BLaER1 treated with 17β-estradiol and CSF1 and Interleukin-3, amounts not matched to agents 10 nM and 100 nM (cell line): ENCODE measurements around the gene ADGRB2.

ENCODE experiments used
- H3K27ac ChIP-seq, 11 experiments: shearing (Covaris generic); formaldehyde crosslinking; 2 replicates each; pipeline ENCODE4 v1.8.1; 2022
- H3K27me3 ChIP-seq, 11 experiments: shearing (Covaris generic); formaldehyde crosslinking; 2 replicates each; pipeline ENCODE4 v1.8.1; 2022
- H3K36me3 ChIP-seq, 11 experiments: shearing (Covaris generic); formaldehyde crosslinking; 2 replicates each; pipeline ENCODE4 v1.8.1; 2022
- H3K4me1 ChIP-seq, 10 experiments: shearing (Covaris generic); formaldehyde crosslinking; 2 replicates each; pipeline ENCODE4 v1.8.1; 2022
- H3K4me2 ChIP-seq, 11 experiments: shearing (Covaris generic); formaldehyde crosslinking; 2 replicates each; pipeline ENCODE4 v1.8.1; 2022
- H3K4me3 ChIP-seq, 10 experiments: shearing (Covaris generic); formaldehyde crosslinking; 2 replicates each; pipeline ENCODE4 v1.8.1; 2022
- H3K9ac ChIP-seq, 11 experiments: shearing (Covaris generic); formaldehyde crosslinking; 2 replicates each; pipeline ENCODE4 v1.8.1; 2022
- H3K9me3 ChIP-seq, 11 experiments: shearing (Covaris generic); formaldehyde crosslinking; replicated peaks in 1 of 11; 2 replicates each; pipeline ENCODE4 v1.8.1; 2022
- H4K20me1 ChIP-seq, 11 experiments: shearing (Covaris generic); formaldehyde crosslinking; 2 replicates each; pipeline ENCODE4 v1.8.1; 2022
- Cebpa-rat ChIP-seq, 11 experiments: shearing (Covaris generic); IDR thresholded peaks; 2 replicates each; pipeline ENCODE4 v1.8.1; 2022

The ADGRB2 gene

DNA sequence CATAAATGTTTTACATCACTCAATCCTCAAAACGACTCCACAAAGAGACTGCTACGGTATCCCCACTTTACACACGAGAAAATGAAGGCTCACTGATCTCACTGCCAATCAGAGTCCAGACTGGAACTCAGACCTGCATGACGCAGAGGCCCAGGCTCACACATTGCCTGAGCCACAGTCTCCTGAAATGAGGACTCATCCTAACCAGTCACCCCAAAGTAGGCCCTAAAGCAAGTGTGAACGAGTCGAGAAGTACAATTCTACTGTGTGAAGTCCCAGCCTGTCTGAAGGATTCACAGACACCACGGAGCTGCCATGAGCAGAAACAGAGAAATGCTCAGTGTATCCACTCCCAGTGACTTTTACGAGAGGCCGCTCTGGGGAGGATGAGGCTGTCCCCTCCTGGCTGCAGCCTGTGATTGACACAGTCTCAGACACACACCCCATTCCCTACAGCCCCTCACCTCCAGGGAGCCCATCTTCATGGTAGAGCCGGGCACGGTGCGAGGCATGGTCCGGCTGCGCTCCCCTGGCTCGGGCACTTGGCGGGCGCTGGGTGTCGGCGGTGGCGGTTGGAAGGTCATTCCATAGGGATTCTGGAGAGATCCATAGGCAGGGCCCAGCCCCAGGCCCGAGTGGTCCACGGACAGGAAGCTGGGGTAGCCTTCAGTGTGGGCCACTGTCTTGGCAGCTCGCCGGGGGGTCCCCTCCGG is 33.6 kb downstream of the ADGRB2 start:
- peaks cover 0 to 25% (median 0%) of the 10 kb centered on the region in 11 experiments; a peak in 5 of 22 replicates for H3K36me3 ChIP-seq
- H3K9ac ChIP-seq, result no peak overlapping the region
- H3K4me1 ChIP-seq, result peaks cover 0 to 51% (median 43%) of the 10 kb centered on the region in 10 experiments; a peak in 15 of 20 replicates
- no peak overlapping the region for H3K27ac ChIP-seq
- no peak overlapping the region for H3K4me2 ChIP-seq
- TF ChIP-seq Cebpa-rat (IDR thresholded peaks at IDR 0.05), result no peak
- H3K4me3 ChIP-seq, result no peak overlapping the region
- peaks cover 0 to 57% (median 0%) of the 10 kb centered on the region in 11 experiments; a peak in 6 of 22 replicates for H4K20me1 ChIP-seq
- 0 out of 22 replicates have a peak, but pooled peaks cover 0 to 14% (median 0%) of the 10 kb centered on the region in 11 experiments for H3K27me3 ChIP-seq
- H3K9me3 ChIP-seq, result no peaks in the 10 kb centered on the region

- H3K4me1 ChIP-seq, result peaks cover 0 to 40% (median 34%) of the 10 kb centered on the region in 10 experiments; a peak in 15 of 20 replicates
- peak overlapping the region in 3 of 11 experiments; percentile 48 to 60 (median 54); a peak in 3 of 22 replicates for H3K4me2 ChIP-seq
- H3K27ac ChIP-seq, result no peak overlapping the region
- no peaks in the 10 kb centered on the region for H3K9me3 ChIP-seq
- TF ChIP-seq Cebpa-rat (IDR thresholded peaks at IDR 0.05), result no peak
- H3K9ac ChIP-seq, result no peak overlapping the region
- peaks cover 0 to 63% (median 10%) of the 10 kb centered on the region in 11 experiments; a peak in 10 of 22 replicates for H4K20me1 ChIP-seq
- peaks cover 0 to 25% (median 0%) of the 10 kb centered on the region in 11 experiments; a peak in 5 of 22 replicates for H3K36me3 ChIP-seq
- no peak overlapping the region for H3K4me3 ChIP-seq
- no peaks in the 10 kb centered on the region for H3K27me3 ChIP-seq
Measured at GRCh38 chr1:31727849-31728248, 36.3 kb downstream of the ADGRB2 start.

- Histone ChIP-seq H3K27me3 (no peaks in the 10 kb centered on the region), H3K4me1 (peaks cover 0 to 35% (median 28%) of the 10 kb centered on the region in 10 experiments; a peak in 15 of 20 replicates), H3K9me3 (no peaks in the 10 kb centered on the region), H3K36me3 (peaks cover 0 to 21% (median 0%) of the 10 kb centered on the region in 11 experiments; a peak in 5 of 22 replicates), H3K9ac (no peak overlapping the region), H3K27ac (no peak overlapping the region), H3K4me2 (no peak overlapping the region), H4K20me1 (peaks cover 0 to 57% (median 10%) of the 10 kb centered on the region in 11 experiments; a peak in 10 of 22 replicates), H3K4me3 (no peak overlapping the region)
- no peak for TF ChIP-seq Cebpa-rat (IDR thresholded peaks at IDR 0.05)
Measured at GRCh38 chr1:31727195-31727594, 36.9 kb downstream of the ADGRB2 start.

DNA sequence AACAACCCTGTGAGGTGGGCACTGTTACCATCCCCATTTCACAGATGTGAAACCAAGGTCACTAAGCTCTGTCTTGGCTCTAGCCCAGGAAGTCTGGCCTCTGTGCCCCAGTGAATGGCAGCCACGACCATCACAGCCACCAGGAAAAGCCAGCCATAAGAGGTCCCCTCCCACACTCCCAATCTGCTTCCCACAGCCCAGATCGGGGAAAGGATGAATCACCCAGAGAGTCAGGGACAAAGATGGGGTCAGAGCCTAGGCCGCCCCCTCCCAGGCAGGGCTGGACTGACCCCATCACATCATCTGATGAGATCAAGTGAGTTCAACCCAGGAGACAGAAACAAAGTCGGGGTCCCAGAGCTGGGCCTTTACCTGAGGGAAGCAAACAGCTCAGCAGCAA is 37.4 kb downstream of the ADGRB2 start:
- Histone ChIP-seq H3K9me3 (no peaks in the 10 kb centered on the region), H3K36me3 (peaks cover 0 to 16% (median 0%) of the 10 kb centered on the region in 11 experiments; a peak in 4 of 22 replicates), H3K27ac (no peak overlapping the region), H3K4me3 (no peak overlapping the region), H3K4me2 (peak overlapping the region in 6 of 11 experiments; percentile 20 to 57 (median 50); a peak in 8 of 22 replicates), H3K27me3 (no peaks in the 10 kb centered on the region), H3K9ac (no peak overlapping the region), H4K20me1 (peaks cover 0 to 52% (median 10%) of the 10 kb centered on the region in 11 experiments; a peak in 10 of 22 replicates), H3K4me1 (peaks cover 0 to 35% (median 28%) of the 10 kb centered on the region in 10 experiments; a peak in 15 of 20 replicates)
- TF ChIP-seq Cebpa-rat (IDR thresholded peaks at IDR 0.05), result no peak

GRCh38 chr1:31725777-31726535 is 38.2 kb downstream of the ADGRB2 start:
- peaks cover 0 to 35% (median 28%) of the 10 kb centered on the region in 10 experiments; a peak in 15 of 20 replicates for H3K4me1 ChIP-seq
- peaks cover 0 to 45% (median 10%) of the 10 kb centered on the region in 11 experiments; a peak in 10 of 22 replicates for H4K20me1 ChIP-seq
- peak overlapping the region in 8 of 11 experiments; percentile 20 to 57 (median 51); a peak in 14 of 22 replicates for H3K4me2 ChIP-seq
- no peak overlapping the region for H3K27ac ChIP-seq
- TF ChIP-seq Cebpa-rat (IDR thresholded peaks at IDR 0.05), result no peak
- no peak overlapping the region for H3K4me3 ChIP-seq
- H3K27me3 ChIP-seq, result no peaks in the 10 kb centered on the region
- H3K9me3 ChIP-seq, result no peaks in the 10 kb centered on the region
- no peak overlapping the region for H3K9ac ChIP-seq
- peaks cover 0 to 13% (median 0%) of the 10 kb centered on the region in 11 experiments; a peak in 4 of 22 replicates for H3K36me3 ChIP-seq

GRCh38 chr1:31725134-31725533 is 39.0 kb downstream of the ADGRB2 start:
- H3K27me3 ChIP-seq, result no peaks in the 10 kb centered on the region
- no peak overlapping the region for H3K27ac ChIP-seq
- H3K4me1 ChIP-seq, result peaks cover 0 to 35% (median 28%) of the 10 kb centered on the region in 10 experiments; a peak in 15 of 20 replicates
- no peak for TF ChIP-seq Cebpa-rat (IDR thresholded peaks at IDR 0.05)
- no peak overlapping the region for H3K4me3 ChIP-seq
- H3K4me2 ChIP-seq, result peak overlapping the region in 5 of 11 experiments; percentile 10 to 57 (median 51); a peak in 2 of 22 replicates
- peaks cover 0 to 38% (median 10%) of the 10 kb centered on the region in 11 experiments; a peak in 10 of 22 replicates for H4K20me1 ChIP-seq
- no peak overlapping the region for H3K9ac ChIP-seq
- no peaks in the 10 kb centered on the region for H3K9me3 ChIP-seq
- peaks cover 0 to 9% (median 0%) of the 10 kb centered on the region in 11 experiments; a peak in 3 of 22 replicates for H3K36me3 ChIP-seq

GRCh38 chr1:31723828-31724359 is 40.2 kb downstream of the ADGRB2 start:
- H3K27me3 ChIP-seq, result no peaks in the 10 kb centered on the region
- H4K20me1 ChIP-seq, result peaks cover 0 to 38% (median 10%) of the 10 kb centered on the region in 11 experiments; a peak in 9 of 22 replicates
- peaks cover 0 to 32% (median 28%) of the 10 kb centered on the region in 10 experiments; a peak in 15 of 20 replicates for H3K4me1 ChIP-seq
- no peak for TF ChIP-seq Cebpa-rat (IDR thresholded peaks at IDR 0.05)
- no peak overlapping the region for H3K4me3 ChIP-seq
- no peak overlapping the region for H3K27ac ChIP-seq
- H3K9me3 ChIP-seq, result no peaks in the 10 kb centered on the region
- no peak overlapping the region for H3K9ac ChIP-seq
- H3K36me3 ChIP-seq, result peaks cover 0 to 9% (median 0%) of the 10 kb centered on the region in 11 experiments; a peak in 3 of 22 replicates
- no peak overlapping the region for H3K4me2 ChIP-seq

DNA sequence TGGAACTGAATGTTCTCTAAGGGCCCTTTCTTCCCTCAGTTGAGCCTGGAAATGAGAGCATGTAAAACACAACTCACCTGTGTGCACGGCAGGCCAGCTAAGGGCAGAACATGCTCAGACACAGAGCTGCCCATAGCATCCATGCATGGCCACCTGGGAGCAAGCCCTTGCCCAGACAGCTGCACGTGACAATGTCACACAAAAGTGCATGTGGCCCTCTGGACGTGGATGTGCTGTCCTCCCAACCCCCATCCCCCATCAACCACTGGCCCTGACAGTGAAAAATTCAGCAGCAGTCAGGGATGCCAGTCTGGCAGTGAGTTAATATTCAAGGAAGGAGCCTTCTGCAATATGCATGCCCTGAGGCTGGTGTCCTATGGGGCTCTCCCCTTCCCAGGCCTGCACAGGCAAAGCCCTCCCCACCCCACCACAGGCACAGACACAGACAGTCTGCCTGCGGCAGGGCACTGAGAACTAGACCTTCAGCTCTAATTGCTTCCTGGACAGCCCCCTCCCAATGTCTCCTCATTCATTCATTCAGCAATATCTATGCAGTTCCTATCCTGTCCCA is 45.7 kb downstream of the ADGRB2 start:
- no peaks in the 10 kb centered on the region for H3K36me3 ChIP-seq

More for the DNA sequence above, 45.7 kb downstream of the ADGRB2 start:
- Histone ChIP-seq H3K27me3 (peaks cover 38 to 51% (median 42%) of the 10 kb centered on the region in 11 experiments), H3K9me3 (no peaks in the 10 kb centered on the region), H3K4me1 (peaks cover 6 to 18% (median 16%) of the 10 kb centered on the region in 10 experiments; a peak in 17 of 20 replicates), H3K4me2 (no peak overlapping the region), H3K4me3 (no peak overlapping the region), H3K9ac (no peak overlapping the region), H3K27ac (no peak overlapping the region), H4K20me1 (peaks cover 0 to 19% (median 0%) of the 10 kb centered on the region in 11 experiments; a peak in 6 of 22 replicates)
- no peak for TF ChIP-seq Cebpa-rat (IDR thresholded peaks at IDR 0.05)
